Ovary (tissue), 3 donors: ENCODE measurements around the gene LBHD1.

Source experiments
- CTCF ChIP-seq, 3 donors: fragments of 450-650 bp in 2 of 3; fragments of 200-600 bp in 1 of 3; IDR thresholded peaks; one replicate each; pipeline versions ENCODE4 v1.5.1 to v1.8.0; 2016 to 2022; ENCODE audit warnings: antibody characterized with exemption in 3 of 3, mild to moderate bottlenecking in 1 of 3
- POLR2A ChIP-seq: fragments of 450-650 bp; IDR thresholded peaks from one replicate; pipeline ENCODE4 v1.6.1; 2017; ENCODE audit warnings: antibody characterized with exemption, mild to moderate bottlenecking, moderate library complexity
- donor health status: DM: no; HTN: no; CAD: no.

- TF ChIP-seq CTCF (IDR thresholded peaks at IDR 0.05) (no peak), POLR2A (no peak)
Observed at GRCh38 chr11:62622476-62623089, 49.5 kb downstream of the LBHD1 start.
